NCI-H524 treated with DMSO at 0.1 percent for 48 hours (cell line): ENCODE results near the gene ANKRD33B.
"Not testable (repeated sequence)": the region's sequence is repeated elsewhere in the genome, so short reads cannot be mapped to it uniquely, and the experiment has no call there.

Experiments used
- DNase-seq: peaks from one replicate; lab custom pipeline; 2025; lab: John Stamatoyannopoulos, UW

The ANKRD33B gene

GRCh38 chr5:10637944-10638343, 74.1 kb downstream of the ANKRD33B start:
- DNase-seq = no peak

GRCh38 chr5:10638723-10639122, 74.9 kb downstream of the ANKRD33B start:
- not testable (repeated sequence) for DNase-seq

GRCh38 chr5:10639846-10640368, 76.0 kb downstream of the ANKRD33B start:
- DNase-seq = no peak

- DNase-seq = no peak
These were observed 78.5 kb downstream of the ANKRD33B start for GRCh38 chr5:10642367-10642766.

- DNase-seq = no peak
These were observed 80.3 kb downstream of the ANKRD33B start for GRCh38 chr5:10644192-10644591.

- DNase-seq = no peak
These were observed 81.3 kb downstream of the ANKRD33B start for GRCh38 chr5:10645146-10645545.

- no peak for DNase-seq
These were observed 81.8 kb downstream of the ANKRD33B start for GRCh38 chr5:10645671-10646070.

GRCh38 chr5:10647640-10648039, 83.8 kb downstream of the ANKRD33B start:
- DNase-seq = no peak

- DNase-seq = no peak
These were observed 85.2 kb downstream of the ANKRD33B start for GRCh38 chr5:10648806-10649665.

- DNase-seq = no peak
These were observed 86.0 kb downstream of the ANKRD33B start for GRCh38 chr5:10649666-10650380.

- no peak for DNase-seq
These were observed 88.3 kb downstream of the ANKRD33B start for GRCh38 chr5:10652151-10652550.

GRCh38 chr5:10652606-10653005, 88.7 kb downstream of the ANKRD33B start:
- DNase-seq = no peak

- DNase-seq = no peak
These were observed 89.2 kb downstream of the ANKRD33B start for GRCh38 chr5:10653043-10653442.

GRCh38 chr5:10653751-10654400, 90.0 kb downstream of the ANKRD33B start:
- DNase-seq = no peak

- no peak for DNase-seq
These were observed 90.7 kb downstream of the ANKRD33B start for GRCh38 chr5:10654566-10654965.

GRCh38 chr5:10655161-10655971, 91.5 kb downstream of the ANKRD33B start:
- DNase-seq = no peak

- no peak for DNase-seq
These were observed 92.3 kb downstream of the ANKRD33B start for GRCh38 chr5:10655972-10656830.

GRCh38 chr5:10658265-10658664, 94.4 kb downstream of the ANKRD33B start:
- no peak for DNase-seq

GRCh38 chr5:10660135-10660534, 96.3 kb downstream of the ANKRD33B start:
- DNase-seq = no peak

- no peak for DNase-seq
These were observed 97.0 kb downstream of the ANKRD33B start for GRCh38 chr5:10660720-10661387.
